Measurements from ENCODE around the gene USP10.

Gene USP10

GRCh38 chr16:84680165-84680842 is 19.5 kb upstream of the USP10 start:
- Histone ChIP-seq H3K27me3 (ENCODE audit: insufficient read depth, low read length, poor library complexity) (no peaks in the 10 kb centered on the region), H3K27ac (ENCODE audit: low read depth, low read length) (no peak overlapping the region), H2BK120ac (ENCODE audit: low read depth, low read length) (no peak overlapping the region), H3K56ac (ENCODE audit: low read length) (no peak overlapping the region), H3K79me2 (ENCODE audit: control insufficient read depth, insufficient read depth, low read length) (no peaks in the 10 kb centered on the region), H3K4ac (ENCODE audit: low read depth, low read length) (no peak overlapping the region), H3K4me3 (ENCODE audit: low read length) (no peak overlapping the region), H3K36me3 (ENCODE audit: control insufficient read depth, insufficient read depth, low read length) (no peaks in the 10 kb centered on the region), H3K4me1 (ENCODE audit: control insufficient read depth, low read depth, low read length) (no peaks in the 10 kb centered on the region), H2BK15ac (replicated peaks; ENCODE audit: low read depth) (no peak overlapping the region), H3K4me2 (ENCODE audit: low read length) (no peak overlapping the region), H4K5ac (ENCODE audit: low read length) (no peak overlapping the region), H3K79me1 (ENCODE audit: low read length) (no peaks in the 10 kb centered on the region), H3K23ac (ENCODE audit: low read length) (no peak overlapping the region), H3K9ac (ENCODE audit: low read length) (no peak overlapping the region), H2BK5ac (ENCODE audit: low read length) (no peak overlapping the region), H4K8ac (ENCODE audit: low read depth, low read length) (no peak overlapping the region), H3K18ac (ENCODE audit: low read length) (no peak overlapping the region), H2AK5ac (ENCODE audit: low read length) (no peak overlapping the region)
- WGBS (ENCODE audit: extremely low coverage, insufficient coverage, low lambda C conversion rate): no CpG with 5 or more reads among the region's 10 CpGs
- DNase-seq: no peak

GRCh38 chr16:84680843-84681629 is 18.8 kb upstream of the USP10 start:
- Histone ChIP-seq H3K79me1 (ENCODE audit: low read length) (no peaks in the 10 kb centered on the region), H4K8ac (ENCODE audit: low read depth, low read length) (no peak overlapping the region), H3K9ac (ENCODE audit: low read length) (no peak overlapping the region), H2BK120ac (ENCODE audit: low read depth, low read length) (no peak overlapping the region), H3K36me3 (ENCODE audit: control insufficient read depth, insufficient read depth, low read length) (no peaks in the 10 kb centered on the region), H2BK15ac (replicated peaks; ENCODE audit: low read depth) (no peak overlapping the region), H3K18ac (ENCODE audit: low read length) (no peak overlapping the region), H3K4me3 (ENCODE audit: low read length) (no peak overlapping the region), H3K23ac (ENCODE audit: low read length) (no peak overlapping the region), H3K27ac (ENCODE audit: low read depth, low read length) (no peak overlapping the region), H3K79me2 (ENCODE audit: control insufficient read depth, insufficient read depth, low read length) (no peaks in the 10 kb centered on the region), H3K56ac (ENCODE audit: low read length) (no peak overlapping the region), H3K4ac (ENCODE audit: low read depth, low read length) (no peak overlapping the region), H3K4me1 (ENCODE audit: control insufficient read depth, low read depth, low read length) (no peaks in the 10 kb centered on the region), H2BK5ac (ENCODE audit: low read length) (no peak overlapping the region), H2AK5ac (ENCODE audit: low read length) (no peak overlapping the region), H3K27me3 (ENCODE audit: insufficient read depth, low read length, poor library complexity) (no peaks in the 10 kb centered on the region), H3K4me2 (ENCODE audit: low read length) (no peak overlapping the region), H4K5ac (ENCODE audit: low read length) (no peak overlapping the region)
- WGBS (ENCODE audit: extremely low coverage, insufficient coverage, low lambda C conversion rate): no CpG with 5 or more reads among the region's 4 CpGs
- DNase-seq: no peak

GRCh38 chr16:84683691-84684591 is 15.9 kb upstream of the USP10 start:
- Histone ChIP-seq H4K5ac (ENCODE audit: low read length) (no peak overlapping the region), H3K18ac (ENCODE audit: low read length) (no peak overlapping the region), H3K27ac (ENCODE audit: low read depth, low read length) (peak overlapping the region; percentile 48), H2BK15ac (replicated peaks; ENCODE audit: low read depth) (no peak overlapping the region), H3K79me2 (ENCODE audit: control insufficient read depth, insufficient read depth, low read length) (no peaks in the 10 kb centered on the region), H3K4me2 (ENCODE audit: low read length) (no peak overlapping the region), H3K27me3 (ENCODE audit: insufficient read depth, low read length, poor library complexity) (no peaks in the 10 kb centered on the region), H2AK5ac (ENCODE audit: low read length) (no peak overlapping the region), H3K4me1 (ENCODE audit: control insufficient read depth, low read depth, low read length) (no peaks in the 10 kb centered on the region), H3K23ac (ENCODE audit: low read length) (no peak overlapping the region), H3K79me1 (ENCODE audit: low read length) (no peaks in the 10 kb centered on the region), H4K8ac (ENCODE audit: low read depth, low read length) (no peak overlapping the region), H2BK120ac (ENCODE audit: low read depth, low read length) (no peak overlapping the region), H3K4me3 (ENCODE audit: low read length) (no peak overlapping the region), H3K9ac (ENCODE audit: low read length) (no peak overlapping the region), H3K4ac (ENCODE audit: low read depth, low read length) (no peak overlapping the region), H2BK5ac (ENCODE audit: low read length) (no peak overlapping the region), H3K36me3 (ENCODE audit: control insufficient read depth, insufficient read depth, low read length) (no peaks in the 10 kb centered on the region), H3K56ac (ENCODE audit: low read length) (no peak overlapping the region)
- no CpG with 5 or more reads among the region's 15 CpGs for WGBS (ENCODE audit: extremely low coverage, insufficient coverage, low lambda C conversion rate)
- DNase-seq: peak; percentile 91

GRCh38 chr16:84684592-84684965 is 15.2 kb upstream of the USP10 start:
- Histone ChIP-seq H3K9ac (ENCODE audit: low read length) (no peak overlapping the region), H2BK5ac (ENCODE audit: low read length) (no peak overlapping the region), H3K18ac (ENCODE audit: low read length) (peak overlapping the region; percentile 5), H4K5ac (ENCODE audit: low read length) (no peak overlapping the region), H3K79me1 (ENCODE audit: low read length) (no peaks in the 10 kb centered on the region), H3K56ac (ENCODE audit: low read length) (no peak overlapping the region), H3K27ac (ENCODE audit: low read depth, low read length) (peak overlapping the region; percentile 48), H3K23ac (ENCODE audit: low read length) (no peak overlapping the region), H4K8ac (ENCODE audit: low read depth, low read length) (no peak overlapping the region), H3K36me3 (ENCODE audit: control insufficient read depth, insufficient read depth, low read length) (no peaks in the 10 kb centered on the region), H2AK5ac (ENCODE audit: low read length) (peak overlapping the region; percentile 95), H3K4me3 (ENCODE audit: low read length) (no peak overlapping the region), H3K4me2 (ENCODE audit: low read length) (no peak overlapping the region), H3K4ac (ENCODE audit: low read depth, low read length) (peak overlapping the region; percentile 56), H3K27me3 (ENCODE audit: insufficient read depth, low read length, poor library complexity) (no peaks in the 10 kb centered on the region), H3K4me1 (ENCODE audit: control insufficient read depth, low read depth, low read length) (no peaks in the 10 kb centered on the region), H2BK15ac (replicated peaks; ENCODE audit: low read depth) (no peak overlapping the region), H2BK120ac (ENCODE audit: low read depth, low read length) (no peak overlapping the region), H3K79me2 (ENCODE audit: control insufficient read depth, insufficient read depth, low read length) (no peaks in the 10 kb centered on the region)
- DNase-seq: no peak
- WGBS (ENCODE audit: extremely low coverage, insufficient coverage, low lambda C conversion rate): no CpG with 5 or more reads among the region's 4 CpGs

- no peak overlapping the region for H3K27ac ChIP-seq (ENCODE audit: low read depth, low read length)
- H4K8ac ChIP-seq (ENCODE audit: low read depth, low read length): no peak overlapping the region
- H4K5ac ChIP-seq (ENCODE audit: low read length): no peak overlapping the region
- H3K4me1 ChIP-seq (ENCODE audit: control insufficient read depth, low read depth, low read length): no peaks in the 10 kb centered on the region
- peak overlapping the region; percentile 45 for H2BK5ac ChIP-seq (ENCODE audit: low read length)
- DNase-seq: no peak
- H3K56ac ChIP-seq (ENCODE audit: low read length): peak overlapping the region; percentile 11
- H2BK15ac ChIP-seq (replicated peaks; ENCODE audit: low read depth): no peak overlapping the region
- H3K4ac ChIP-seq (ENCODE audit: low read depth, low read length): peak overlapping the region; percentile 56
- peak overlapping the region; percentile 5 for H3K18ac ChIP-seq (ENCODE audit: low read length)
- no peak overlapping the region for H3K9ac ChIP-seq (ENCODE audit: low read length)
- no peaks in the 10 kb centered on the region for H3K36me3 ChIP-seq (ENCODE audit: control insufficient read depth, insufficient read depth, low read length)
- no CpG with 5 or more reads among the region's 8 CpGs for WGBS (ENCODE audit: extremely low coverage, insufficient coverage, low lambda C conversion rate)
- no peaks in the 10 kb centered on the region for H3K79me2 ChIP-seq (ENCODE audit: control insufficient read depth, insufficient read depth, low read length)
- H3K79me1 ChIP-seq (ENCODE audit: low read length): no peaks in the 10 kb centered on the region
- H2BK120ac ChIP-seq (ENCODE audit: low read depth, low read length): no peak overlapping the region
- no peak overlapping the region for H3K23ac ChIP-seq (ENCODE audit: low read length)
- H3K4me3 ChIP-seq (ENCODE audit: low read length): no peak overlapping the region
- peak overlapping the region; percentile 95 for H2AK5ac ChIP-seq (ENCODE audit: low read length)
- no peak overlapping the region for H3K4me2 ChIP-seq (ENCODE audit: low read length)
- no peaks in the 10 kb centered on the region for H3K27me3 ChIP-seq (ENCODE audit: insufficient read depth, low read length, poor library complexity)
Measured at GRCh38 chr16:84685210-84685609, 14.6 kb upstream of the USP10 start.

All from mesendoderm (in vitro differentiated cells).